GM21515 (cell line): ENCODE measurements around the gene DHRS3.
A peak's percentile ranks its signal among the peaks of the same experiment; 100 is the strongest.

Experiments used
- ATAC-seq: cut with Tn5 transposase; IDR thresholded peaks from one replicate; pipeline ENCODE4 v1.9.1; 2021; ENCODE audit not compliant: unreplicated experiment

DHRS3 gene

DNA sequence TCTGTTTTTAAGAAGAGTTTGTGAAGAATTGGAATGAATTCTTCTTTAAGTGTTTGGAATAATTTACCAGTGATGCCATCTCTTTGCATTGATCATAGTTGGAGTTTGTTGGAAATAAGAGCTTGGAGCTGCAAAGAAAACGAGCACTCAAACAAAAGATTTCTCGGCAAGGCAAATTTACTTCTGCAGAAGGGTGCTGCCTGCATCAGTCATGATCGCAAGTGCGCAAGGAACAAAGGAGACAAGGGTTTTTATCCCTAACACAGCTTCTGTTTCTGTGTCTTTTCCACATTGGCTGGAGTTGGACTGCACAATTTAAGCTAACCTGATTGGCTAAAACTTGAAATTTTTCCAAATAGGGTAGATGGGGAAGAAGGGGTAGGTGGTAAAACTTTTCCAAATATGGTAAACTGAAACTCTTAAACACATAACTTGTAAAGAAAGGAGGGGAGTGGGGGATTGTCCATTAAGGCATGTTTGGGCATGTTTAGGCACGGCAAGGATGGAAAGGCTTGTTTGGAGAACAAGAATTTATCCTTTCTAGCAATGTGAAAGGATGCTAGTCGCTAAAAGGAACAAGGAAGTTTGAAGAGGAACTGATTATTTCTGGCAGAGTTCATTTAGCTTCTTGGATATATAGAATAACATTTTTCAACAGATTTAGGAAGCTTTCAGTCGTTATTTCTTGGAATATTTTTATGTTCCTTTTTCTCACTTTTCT lies 22.4 kb upstream of the DHRS3 start:
- ATAC-seq, result no peak

DNA sequence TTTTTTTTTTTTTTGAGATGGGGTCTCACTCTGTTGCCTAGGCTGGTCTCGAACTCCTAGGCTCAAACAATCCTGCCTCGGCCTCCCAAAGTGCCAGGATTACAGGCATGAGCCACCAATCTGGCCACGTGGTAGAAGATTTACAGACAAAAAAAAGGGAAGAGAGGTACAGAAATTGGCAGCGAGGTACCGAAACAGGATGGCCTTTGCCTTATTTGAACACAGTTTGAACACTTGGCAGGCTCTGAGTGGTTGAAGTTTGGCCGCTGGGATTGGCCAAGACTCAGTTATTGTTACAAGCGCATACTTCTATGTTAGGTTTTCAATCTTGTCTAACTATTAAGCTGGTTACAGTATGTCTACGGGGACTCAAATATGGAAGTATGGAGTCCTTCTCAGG lies 19.7 kb upstream of the DHRS3 start:
- ATAC-seq, result no peak

- ATAC-seq, result no peak
Measured at GRCh38 chr1:12636098-12636950, 18.3 kb upstream of the DHRS3 start.

DNA sequence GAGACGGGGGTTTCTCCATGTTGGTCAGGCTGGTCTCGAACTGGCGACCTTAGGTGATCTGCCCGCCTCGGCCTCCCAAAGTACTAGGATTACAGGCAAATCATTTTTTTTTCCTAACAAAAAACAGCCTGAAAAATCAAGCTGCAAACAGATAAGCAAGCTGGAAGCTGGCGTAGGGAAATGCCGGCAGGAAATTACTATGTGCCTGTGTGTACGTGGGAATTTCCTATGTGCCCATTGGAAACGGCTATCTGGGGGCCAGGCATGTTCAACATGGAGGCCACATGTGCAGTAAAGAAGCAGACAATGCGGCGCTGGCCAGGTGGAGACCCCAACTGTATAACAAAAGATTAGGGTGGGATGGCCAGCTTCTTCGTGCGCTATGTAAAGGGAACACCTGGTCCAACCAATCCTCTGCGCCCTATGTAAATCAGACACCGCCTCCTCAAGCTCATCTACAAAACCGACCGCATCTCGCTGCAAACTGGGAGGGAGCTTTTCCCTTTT lies 16.7 kb upstream of the DHRS3 start:
- no peak for ATAC-seq

DNA sequence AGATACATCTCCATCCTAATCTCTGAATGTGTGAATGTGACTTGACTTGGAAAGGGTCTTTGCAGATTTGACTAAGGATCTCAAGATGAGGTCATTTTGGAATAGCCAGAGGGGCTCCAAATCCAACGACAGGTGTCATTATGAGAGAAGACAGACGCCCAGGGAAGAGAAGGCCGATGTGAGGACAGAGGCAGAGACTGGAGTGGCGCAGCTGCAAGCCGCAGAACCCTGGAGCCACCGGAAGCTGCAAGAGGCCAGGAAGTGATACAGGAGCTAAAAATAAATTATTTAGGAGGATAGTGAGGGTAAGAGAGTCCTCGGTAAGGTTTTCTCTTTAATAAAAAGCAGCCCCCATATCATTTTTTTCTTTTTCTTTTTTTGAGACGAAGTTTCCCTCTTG lies 16.1 kb upstream of the DHRS3 start:
- no peak for ATAC-seq

GRCh38 chr1:12631571-12631970 lies 13.6 kb upstream of the DHRS3 start:
- no peak for ATAC-seq

- no peak for ATAC-seq
Measured at GRCh38 chr1:12630946-12631530, 13.0 kb upstream of the DHRS3 start.

DNA sequence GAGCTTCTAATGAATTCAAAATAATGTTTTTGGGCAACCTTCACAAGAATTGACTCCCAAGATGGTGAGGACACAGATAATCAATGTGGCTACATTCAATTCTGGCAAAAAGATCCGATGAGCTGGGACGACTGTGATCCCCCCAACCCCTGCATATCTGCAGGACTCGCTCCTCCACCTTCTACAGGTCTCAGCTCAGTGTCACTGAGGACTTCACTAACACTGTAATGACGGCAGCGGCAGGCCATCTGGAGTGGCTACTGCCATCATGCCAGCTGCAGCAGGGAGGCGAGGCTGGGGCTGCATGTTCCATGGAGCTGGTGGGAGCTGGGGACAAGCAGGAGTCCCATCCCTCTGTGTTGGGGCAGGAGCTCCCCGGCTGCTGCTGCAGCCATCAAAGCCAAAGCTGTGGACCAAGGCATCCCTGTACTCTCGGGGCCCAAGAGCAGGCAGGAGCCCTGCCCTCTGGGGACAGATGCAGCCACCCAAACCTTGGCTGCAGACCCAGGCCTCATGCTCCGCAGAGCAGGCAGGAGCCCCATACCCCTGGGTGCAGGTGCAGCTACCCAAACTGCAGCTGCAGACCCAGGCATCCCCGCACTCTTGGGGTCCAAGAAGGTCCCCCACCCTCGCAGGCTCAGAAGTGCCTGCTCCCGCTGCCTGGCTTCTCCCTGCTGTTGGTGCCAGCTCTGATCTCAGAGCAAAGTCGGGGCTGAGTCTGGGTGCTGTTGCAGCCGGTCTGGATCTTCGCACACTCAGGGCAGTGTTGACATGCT lies 12.2 kb upstream of the DHRS3 start:
- ATAC-seq, result no peak

GRCh38 chr1:12629511-12629956 lies 11.5 kb upstream of the DHRS3 start:
- ATAC-seq, result no peak

DNA sequence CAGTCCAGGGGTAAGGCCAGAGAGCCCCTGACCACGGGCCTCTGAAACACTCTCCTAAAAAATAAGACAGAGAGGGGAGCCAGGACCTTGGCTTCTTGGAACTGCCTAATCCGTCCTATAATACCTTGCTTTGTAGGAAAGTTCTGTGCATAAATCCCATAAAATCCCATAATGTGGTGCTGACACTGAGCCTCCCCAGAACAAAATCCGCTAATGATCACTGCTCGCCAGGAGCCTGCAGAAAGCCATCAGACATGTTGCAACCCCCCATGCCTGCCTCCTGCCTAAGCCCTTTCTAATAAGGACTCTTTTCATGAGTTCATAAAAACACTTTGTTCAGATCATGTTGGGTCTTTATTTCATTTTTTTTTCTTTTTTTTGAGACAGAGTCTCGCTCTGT lies 9.3 kb upstream of the DHRS3 start:
- no peak for ATAC-seq

- ATAC-seq, result no peak
Measured at GRCh38 chr1:12626888-12627287, 8.9 kb upstream of the DHRS3 start.

DNA sequence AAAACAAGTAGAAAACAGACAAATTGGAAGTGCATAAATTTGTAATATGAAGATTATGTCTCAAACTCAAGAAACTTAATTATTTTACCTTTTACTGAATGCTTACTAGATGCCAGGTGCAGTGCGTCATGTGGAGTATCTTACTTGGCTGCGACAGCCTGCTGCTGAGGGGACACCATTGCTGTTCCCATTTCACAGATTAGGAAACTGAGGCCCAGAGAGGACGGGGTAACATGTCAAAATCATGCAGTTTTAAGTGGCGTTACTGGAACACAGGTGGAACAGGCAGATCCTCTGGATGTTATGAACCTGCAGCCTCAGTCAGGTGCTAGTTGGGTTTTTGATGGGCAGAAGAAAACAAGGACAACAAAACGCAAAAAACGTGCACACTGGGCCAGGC lies 7.3 kb upstream of the DHRS3 start:
- ATAC-seq, result no peak

- ATAC-seq, result no peak
Measured at GRCh38 chr1:12622506-12622905, 4.5 kb upstream of the DHRS3 start.

- no peak for ATAC-seq
Measured at GRCh38 chr1:12621346-12622335, 3.6 kb upstream of the DHRS3 start.

DNA sequence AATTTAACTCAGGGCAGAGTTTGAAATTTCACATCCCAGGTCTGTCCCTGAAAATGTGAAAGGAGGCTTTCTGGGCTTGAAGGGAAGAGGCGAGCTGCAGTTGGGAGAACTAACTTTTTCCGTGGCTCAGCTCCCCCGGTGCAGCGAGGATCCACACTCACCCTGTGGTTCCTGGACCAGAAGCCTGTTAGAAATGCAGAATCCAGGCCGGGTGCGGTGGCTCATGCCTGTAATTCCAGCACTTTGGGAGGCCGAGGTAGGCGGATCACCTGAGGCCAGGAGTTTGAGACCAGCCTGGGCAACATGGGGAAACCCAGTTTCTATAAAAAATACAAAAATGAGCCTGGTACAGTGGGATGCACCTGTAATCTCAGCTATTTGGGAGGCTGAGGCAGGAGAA lies 2.9 kb upstream of the DHRS3 start:
- no peak for ATAC-seq

GRCh38 chr1:12620488-12620865 lies 2.5 kb upstream of the DHRS3 start:
- ATAC-seq, result no peak

- ATAC-seq, result peak; percentile 45
Measured at GRCh38 chr1:12619792-12620487, 1.9 kb upstream of the DHRS3 start.

GRCh38 chr1:12618965-12619791 lies 1.2 kb upstream of the DHRS3 start:
- no peak for ATAC-seq

DNA sequence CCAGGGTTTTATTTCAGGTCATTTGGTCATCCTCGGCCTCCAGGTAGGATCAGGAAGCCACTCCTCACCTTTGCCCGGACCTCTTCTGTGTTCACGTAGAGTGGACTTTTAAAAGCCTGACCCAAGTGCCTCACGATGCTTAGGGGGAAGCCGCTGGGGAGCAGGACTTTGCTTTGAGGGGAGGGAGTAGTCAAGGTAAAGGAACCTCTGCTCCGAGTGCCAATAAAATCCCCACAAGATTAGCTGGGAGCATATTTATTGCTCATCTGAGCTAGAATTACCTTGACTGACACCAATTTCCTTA lies 603 bp upstream of the DHRS3 start:
- ATAC-seq, result no peak
